NCI-H526 treated with DMSO at 0.1 percent for 48 hours (cell line): Measurements from ENCODE around the gene GDI1.

Source experiments
- DNase-seq: peaks from one replicate; lab custom pipeline; 2025; lab: John Stamatoyannopoulos, UW

GDI1 gene

DNA sequence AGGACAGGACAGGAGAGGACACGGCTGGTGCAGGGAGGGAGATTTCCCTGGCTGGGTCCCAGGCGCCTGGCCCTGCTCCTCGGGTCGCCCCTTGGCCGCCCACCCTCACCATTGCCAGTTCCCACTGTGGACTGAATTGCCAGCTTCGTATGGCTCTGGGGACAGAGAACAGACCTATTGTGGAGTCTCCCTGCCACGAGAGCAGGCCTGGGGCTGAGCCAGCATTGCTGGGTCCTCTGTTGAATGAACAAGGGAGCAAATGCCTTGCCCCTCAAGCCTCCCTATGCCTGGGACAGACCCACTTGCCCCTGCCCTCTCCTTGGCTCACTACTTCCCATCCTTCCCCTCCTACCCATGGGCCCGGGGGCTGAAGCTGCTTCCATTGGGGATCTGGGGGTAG is 25.4 kb downstream of the GDI1 start:
- DNase-seq, result no peak

DNA sequence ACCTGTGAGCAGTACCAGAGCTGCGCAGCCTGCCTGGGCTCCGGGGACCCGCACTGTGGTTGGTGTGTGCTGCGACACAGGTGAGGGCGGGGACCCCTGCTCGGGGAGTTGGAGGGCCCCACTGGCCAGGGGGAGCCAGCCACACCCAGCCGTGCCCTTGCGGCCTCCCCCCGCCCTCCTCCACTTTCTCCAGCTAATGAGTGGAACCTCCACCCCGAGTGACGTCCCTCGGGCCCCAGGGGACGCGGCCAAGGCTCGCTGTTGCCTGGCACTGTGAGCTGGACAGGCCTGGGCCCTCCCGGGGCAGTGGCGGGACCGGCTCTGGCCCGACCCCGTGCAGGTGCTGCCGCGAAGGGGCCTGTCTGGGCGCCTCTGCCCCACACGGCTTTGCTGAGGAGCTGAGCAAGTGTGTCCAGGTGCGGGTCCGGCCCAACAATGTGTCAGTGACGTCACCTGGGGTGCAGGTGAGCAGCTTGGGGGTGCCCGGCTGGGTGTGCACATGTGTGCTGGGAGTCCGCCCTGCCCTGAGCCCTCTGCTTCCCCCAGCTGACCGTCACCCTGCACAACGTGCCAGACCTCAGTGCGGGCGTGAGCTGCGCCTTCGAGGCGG is 26.8 kb downstream of the GDI1 start:
- no peak for DNase-seq

GRCh38 chrX:154464806-154465365 is 27.9 kb downstream of the GDI1 start:
- no peak for DNase-seq

- DNase-seq, result no peak
Observed at GRCh38 chrX:154465601-154466000, 28.6 kb downstream of the GDI1 start.

DNA sequence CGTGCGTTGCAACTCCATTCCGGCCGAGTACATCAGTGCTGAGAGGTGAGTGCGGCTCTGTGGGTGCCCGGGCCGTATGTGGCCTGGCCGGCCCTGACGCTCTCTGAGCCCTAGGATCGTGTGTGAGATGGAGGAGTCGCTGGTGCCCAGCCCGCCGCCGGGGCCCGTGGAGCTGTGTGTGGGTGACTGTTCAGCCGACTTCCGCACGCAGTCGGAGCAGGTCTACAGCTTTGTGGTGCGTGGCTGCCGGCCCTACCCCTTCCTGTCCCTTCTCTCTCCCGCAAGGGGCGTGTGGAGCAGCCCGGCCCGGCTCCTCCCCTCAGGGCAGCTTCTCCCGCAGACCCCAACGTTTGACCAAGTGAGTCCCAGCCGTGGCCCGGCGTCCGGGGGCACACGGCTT is 29.1 kb downstream of the GDI1 start:
- no peak for DNase-seq

DNA sequence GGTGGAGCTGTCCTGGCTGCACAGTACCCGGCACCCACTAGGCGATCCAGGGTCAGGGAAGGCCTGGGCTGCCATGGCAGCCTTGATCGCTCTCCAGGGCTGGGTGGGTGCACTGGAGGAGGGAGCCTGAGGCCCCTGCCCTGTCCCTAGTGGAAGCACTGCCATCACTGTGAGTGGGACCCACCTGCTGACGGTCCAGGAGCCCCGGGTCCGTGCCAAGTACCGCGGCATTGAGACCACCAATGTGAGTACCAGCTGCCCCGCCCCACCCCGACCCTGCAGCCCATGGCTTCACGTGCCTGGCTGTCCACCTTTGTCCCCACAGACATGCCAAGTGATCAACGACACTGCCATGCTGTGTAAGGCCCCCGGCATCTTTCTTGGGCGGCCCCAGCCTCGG is 30.0 kb downstream of the GDI1 start:
- DNase-seq, result no peak

GRCh38 chrX:154467556-154467955 is 30.6 kb downstream of the GDI1 start:
- no peak for DNase-seq

DNA sequence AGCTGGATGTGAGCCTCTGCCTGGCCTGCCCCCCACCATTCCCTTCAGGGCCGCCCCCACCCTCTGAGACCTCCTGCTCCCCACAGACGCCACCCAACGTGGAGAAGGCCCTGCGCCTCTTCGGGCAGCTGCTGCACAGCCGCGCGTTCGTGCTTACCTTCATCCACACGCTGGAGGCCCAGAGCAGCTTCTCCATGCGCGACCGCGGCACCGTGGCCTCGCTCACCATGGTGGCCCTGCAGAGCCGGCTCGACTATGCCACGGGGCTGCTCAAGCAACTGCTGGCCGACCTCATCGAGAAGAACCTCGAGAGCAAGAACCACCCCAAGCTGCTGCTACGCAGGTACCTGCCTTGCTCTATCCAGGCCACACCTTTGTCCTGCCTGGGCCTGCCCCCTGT is 31.3 kb downstream of the GDI1 start:
- no peak for DNase-seq

- no peak for DNase-seq
Observed at GRCh38 chrX:154469114-154469513, 32.2 kb downstream of the GDI1 start.

DNA sequence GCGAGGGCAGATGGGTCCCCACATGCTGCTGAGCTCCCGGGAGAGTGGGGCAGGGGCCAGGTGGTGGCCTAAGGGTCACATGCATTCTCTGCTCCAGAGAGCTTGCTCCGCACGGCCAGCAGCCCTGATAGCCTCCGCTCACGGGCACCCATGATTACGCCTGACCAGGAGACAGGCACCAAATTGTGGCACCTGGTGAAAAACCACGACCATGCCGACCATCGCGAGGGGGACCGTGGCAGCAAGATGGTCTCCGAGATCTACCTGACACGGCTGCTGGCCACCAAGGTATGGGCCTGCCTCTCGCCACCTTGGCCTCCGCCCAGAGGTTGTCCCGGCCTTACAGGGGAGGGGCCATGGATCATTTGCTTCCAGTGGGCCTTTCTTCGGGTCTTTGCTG is 32.9 kb downstream of the GDI1 start:
- DNase-seq, result no peak

DNA sequence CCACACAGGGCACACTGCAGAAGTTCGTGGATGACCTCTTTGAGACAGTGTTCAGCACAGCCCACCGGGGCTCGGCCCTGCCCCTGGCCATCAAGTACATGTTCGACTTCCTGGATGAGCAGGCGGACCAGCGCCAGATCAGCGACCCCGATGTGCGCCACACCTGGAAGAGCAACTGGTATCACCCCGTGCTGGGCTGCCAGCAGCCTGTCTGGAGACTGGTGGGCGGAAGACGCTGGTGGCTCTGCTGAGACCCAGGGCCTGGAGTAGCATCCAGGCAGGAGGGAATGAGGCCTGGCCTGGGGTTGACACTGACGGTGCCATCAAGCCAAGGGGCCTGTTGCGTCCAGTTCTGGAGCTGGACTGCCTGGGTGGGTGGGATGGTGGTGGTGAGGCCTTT is 33.5 kb downstream of the GDI1 start:
- no peak for DNase-seq

DNA sequence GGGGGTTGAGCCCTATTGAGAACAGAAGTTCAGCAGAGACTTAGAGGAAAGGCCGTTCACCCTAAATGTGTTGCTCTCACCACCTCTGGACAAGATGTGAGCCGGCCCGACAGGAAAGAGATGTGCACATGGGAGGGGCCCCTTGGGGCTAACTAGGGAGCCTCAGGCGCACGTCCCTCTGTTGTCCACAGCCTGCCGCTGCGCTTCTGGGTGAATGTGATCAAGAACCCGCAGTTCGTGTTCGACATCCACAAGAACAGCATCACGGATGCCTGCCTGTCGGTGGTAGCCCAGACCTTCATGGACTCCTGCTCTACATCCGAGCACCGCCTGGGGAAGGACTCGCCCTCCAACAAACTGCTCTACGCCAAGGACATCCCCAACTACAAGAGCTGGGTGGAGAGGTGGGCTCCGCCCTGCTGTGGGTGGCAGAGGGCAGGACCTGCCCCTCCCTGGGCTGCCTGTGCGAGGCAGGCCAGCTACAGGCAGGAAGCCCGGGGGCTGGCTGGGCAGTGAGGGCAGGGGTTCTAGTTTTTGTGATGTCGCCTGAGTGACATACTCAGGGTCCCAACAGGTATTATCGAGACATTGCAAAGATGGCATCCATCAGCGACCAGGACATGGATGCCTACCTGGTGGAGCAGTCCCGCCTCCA is 34.1 kb downstream of the GDI1 start:
- DNase-seq, result no peak

DNA sequence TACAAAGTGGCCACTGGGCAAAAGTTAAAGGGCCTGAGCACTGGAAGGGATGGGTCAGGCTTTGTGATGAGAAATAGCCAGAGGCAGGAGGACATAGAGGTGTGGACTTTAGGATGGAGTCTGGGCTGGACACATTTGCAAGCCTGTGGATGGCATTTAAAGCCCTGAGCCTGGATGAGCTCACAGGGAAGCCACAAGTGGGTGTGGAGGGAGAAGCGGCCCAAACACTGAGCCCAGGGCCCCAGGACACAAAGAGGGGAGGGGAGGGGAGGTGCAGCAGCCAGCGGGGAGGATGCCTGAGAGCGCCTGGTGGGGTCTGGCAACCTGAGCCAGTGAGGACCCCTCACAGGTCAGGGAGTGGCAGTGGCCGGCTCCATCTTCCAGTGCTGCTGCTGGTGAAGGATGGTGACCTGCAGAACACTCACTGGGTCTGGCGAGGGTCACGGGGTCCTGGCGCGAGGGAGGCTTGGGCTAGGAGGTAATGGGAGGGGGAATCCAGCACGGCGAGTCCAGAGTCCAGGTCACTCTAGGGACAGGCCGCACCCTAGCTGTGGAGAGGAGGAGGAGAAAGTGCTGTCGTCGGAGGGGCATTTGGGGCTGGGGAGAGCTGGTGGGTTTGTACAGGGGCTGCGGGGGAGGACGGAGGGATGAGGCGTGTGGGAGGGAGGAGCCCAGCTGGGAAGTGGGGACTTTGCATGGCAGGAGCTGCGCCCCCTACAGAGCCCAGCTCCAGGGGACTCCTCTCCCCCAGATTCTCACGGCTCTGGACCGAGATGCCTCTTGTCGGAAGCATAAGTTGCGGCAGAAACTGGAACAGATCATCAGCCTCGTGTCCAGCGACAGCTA is 35.1 kb downstream of the GDI1 start:
- DNase-seq, result no peak

DNA sequence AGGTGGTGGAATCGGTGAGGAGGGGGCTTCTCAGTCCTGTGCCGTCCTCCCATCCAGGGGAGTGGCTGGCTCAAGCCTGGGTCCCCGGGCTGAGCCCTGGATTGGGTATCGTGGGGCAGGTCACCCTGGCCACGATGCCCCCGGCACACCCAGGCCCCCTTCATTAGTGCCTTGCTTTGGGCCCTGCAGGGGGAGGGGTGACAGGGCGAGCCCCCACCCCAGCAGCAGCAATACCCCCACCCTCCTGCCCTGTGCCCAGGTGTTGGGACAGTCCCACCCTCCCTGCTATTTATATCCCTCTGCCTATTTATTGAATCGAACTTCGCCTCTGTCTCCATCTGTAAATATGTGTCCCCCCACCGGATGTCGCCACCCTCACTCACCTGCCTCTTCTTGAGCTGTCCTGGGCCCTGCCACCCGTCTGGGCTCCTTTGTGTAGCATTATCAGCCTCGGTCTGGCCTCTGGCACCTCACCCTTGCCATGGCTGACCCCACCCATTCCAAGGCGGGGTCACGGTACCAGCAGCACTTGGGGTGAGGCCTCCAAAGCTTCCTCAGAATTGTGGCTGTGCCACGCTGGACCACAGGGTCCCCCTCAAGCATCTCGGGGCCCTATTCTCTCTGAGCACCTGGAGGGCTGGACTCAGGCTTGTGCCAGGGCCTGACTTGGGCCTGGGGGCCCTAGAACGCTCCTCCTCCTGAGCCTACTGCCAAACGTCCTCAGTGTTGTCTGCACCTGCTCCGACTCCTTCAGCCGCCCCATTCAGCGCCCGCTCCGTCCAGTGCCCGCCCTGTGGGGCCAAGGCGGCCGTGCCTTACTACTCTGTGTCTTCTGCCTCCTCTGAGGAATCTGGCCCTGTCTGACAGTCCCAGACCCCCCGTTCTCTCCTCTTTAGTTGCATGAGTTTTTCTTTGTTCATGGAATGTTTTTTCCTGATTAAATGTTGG is 36.0 kb downstream of the GDI1 start:
- no peak for DNase-seq

- no peak for DNase-seq
Observed at GRCh38 chrX:154473683-154474082, 36.7 kb downstream of the GDI1 start.

DNA sequence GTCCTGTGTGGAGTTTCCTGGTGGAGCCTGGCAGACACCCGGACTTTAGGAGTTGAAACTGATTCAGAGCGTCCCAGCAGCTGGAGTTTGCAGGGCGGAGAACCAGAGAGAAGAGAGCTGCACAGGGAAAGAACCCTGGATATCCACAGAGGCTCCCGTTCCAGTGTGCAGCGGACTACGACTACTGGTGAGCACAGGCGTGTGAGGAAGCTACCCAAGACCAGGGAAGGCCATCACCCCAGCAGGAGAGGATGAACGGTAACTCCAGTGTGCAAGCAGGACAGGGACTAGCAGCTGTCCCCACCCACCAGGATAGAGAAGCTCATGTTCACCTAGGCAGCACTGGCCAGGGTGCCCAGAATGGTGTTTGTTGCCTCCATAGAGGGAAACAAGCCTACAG is 39.9 kb downstream of the GDI1 start:
- DNase-seq, result no peak

DNA sequence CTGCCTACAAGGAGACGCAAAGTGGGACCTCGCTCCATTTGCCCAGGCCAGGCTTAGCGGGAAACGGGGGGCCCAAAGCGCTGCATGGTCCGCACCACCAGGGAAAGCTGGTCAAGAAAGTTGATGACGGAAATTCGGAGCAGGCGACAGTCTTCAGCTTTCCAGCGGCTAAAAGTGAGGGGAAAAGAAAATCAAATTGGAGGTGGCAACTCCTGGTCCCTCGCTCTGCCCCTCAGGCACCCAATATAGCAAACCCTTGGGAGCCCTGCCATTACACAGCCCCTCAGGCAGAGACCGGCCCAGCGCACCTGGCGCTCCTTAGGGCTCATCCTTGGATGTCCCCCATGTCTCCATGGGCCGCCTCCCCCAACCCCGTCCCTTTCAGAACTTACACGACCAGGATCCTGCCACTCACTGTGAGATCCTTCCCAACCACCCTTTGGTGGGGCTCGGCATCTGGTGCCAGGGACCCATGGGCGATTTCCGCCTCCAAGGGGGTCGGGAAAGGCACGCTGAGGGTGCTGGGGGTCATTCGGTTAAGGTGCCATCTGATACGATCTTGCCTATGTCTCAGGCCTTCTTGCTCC is 41.0 kb downstream of the GDI1 start:
- DNase-seq, result no peak

DNA sequence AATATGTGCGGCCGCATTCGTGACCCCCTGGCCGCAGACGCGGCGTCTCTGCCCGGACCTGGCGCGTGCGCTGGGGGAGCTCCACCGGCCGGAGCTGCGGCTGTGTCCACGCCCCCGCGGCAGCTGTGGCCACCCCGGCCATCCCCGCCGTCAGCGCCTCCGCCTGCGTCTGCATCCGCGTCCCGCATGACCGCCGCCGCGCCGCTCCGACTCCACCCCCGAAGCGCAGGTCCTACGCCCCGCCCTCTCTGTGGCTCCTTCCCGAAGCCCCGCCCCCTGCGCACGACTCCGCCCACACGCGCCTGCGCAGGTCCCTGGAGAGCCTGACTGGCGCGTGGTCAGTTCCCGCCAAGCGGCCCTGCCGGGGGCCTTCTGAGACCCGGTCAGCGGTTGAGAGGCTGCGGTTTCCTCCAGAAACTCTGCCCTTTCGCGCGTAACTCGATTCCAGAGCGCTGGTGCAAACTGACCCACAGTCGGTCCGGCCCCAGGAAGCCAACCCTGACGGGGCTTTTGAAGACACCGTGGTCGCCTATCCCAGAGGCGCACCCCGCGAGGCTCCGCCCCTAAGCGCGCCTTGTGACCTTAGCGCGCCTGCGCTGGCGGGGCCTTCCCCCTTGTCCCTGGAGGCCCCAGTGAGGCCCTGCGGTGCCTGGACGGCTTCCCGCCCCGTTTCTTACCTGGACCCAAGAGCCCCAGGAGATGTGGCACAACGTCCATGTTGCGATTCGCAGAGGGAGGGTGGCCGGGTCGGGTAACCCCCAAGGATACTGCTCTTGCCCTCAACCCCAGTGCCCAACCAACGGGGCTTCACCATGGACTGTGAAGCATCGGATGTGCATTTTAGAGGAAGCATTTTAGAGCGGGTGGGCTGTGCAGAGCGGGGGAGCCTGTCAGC is 42.0 kb downstream of the GDI1 start, which contains the start of gene LAGE3:
Gene LAGE3, minus strand, starts transcription at position 554 of the 895 bp plus-strand sequence. Its CDS starts 366 bp downstream, at position 188.
- peak; percentile 92 for DNase-seq

DNA sequence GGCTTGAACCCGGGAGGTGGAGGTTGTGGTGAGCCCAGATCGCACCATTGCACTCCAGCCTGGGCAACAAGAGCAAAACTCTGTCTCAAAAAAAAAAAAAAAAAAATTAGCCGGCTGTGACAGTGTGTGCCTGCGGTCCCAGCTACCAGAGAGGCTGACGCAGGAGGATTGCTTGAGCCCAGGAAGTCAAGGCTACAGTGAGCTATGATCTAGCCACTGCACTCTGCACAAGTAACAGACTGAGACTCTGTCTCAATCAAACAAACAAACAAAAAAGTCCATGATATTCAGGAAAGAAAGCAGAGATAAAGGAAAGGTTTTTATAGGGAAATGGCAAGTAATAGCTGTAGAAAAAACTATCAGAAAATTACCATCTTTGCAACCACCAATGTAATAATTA is 44.2 kb downstream of the GDI1 start:
- no peak for DNase-seq

- no peak for DNase-seq
Observed at GRCh38 chrX:154481911-154482601, 45.1 kb downstream of the GDI1 start.
